T-helper 2 cell treated with Interferon-gamma antibody and Interleukin-4, amounts not matched to agents 5 μg/mL and 100 μg/mL, for 36 hours (primary cell): ENCODE measurements around the gene UMODL1.
A peak's percentile ranks its signal among the peaks of the same experiment; 100 is the strongest.
"Not testable (repeated sequence)": the region's sequence is repeated elsewhere in the genome, so short reads cannot be mapped to it uniquely, and the experiment has no call there.

Experiments
- DNase-seq: peaks from one replicate; pipeline ENCODE4 v3.0.0; 2021; ENCODE audit warnings: low spot score
- H3K27ac Mint-ChIP-seq: one replicate; pipeline ENCODE4 v1.8.0; 2021; ENCODE audit warnings: mild to moderate bottlenecking, mixed read lengths
- H3K27me3 Mint-ChIP-seq: one replicate; pipeline ENCODE4 v1.8.0; 2021; ENCODE audit warnings: low read depth, mixed read lengths
- H3K36me3 Mint-ChIP-seq: one replicate; pipeline ENCODE4 v1.8.0; 2021; ENCODE audit warnings: low read depth, mixed read lengths
- H3K4me1 Mint-ChIP-seq: one replicate; pipeline ENCODE4 v1.8.0; 2021; ENCODE audit warnings: low read depth, mixed read lengths
- H3K4me3 Mint-ChIP-seq: one replicate; pipeline ENCODE4 v1.8.0; 2022; ENCODE audit warnings: mild to moderate bottlenecking, moderate library complexity, mixed read lengths
- H3K9me3 Mint-ChIP-seq: one replicate; pipeline ENCODE4 v1.8.0; 2021; ENCODE audit warnings: mixed read lengths

Gene UMODL1

DNA sequence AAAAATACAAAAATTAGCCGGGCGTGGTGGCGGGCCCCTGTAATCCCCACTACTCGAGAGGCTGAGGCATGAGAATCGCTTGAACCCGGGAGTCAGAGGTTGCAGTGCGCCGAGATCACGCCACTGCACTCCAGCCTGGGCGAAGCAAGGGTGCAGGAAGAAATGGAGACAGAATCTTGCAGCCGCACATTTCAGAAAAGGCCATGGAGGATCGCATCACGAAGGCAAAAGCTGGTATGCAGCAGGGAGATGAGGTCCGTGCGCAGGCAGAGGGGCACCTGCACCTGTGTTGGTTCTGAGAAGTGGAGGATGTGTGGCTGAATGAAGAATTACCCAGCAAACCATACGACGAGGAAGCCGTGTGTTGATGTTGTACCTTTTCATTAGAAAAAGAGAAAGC is 94.8 kb downstream of the UMODL1 start:
- Mint-ChIP-seq H3K4me1 (peaks cover 37% of the 10 kb centered on the region), H3K27me3 (peaks cover 3% of the 10 kb centered on the region), H3K36me3 (no peaks in the 10 kb centered on the region), H3K9me3 (no peaks in the 10 kb centered on the region), H3K27ac (no peak overlapping the region), H3K4me3 (no peak overlapping the region)
- DNase-seq: no peak

DNA sequence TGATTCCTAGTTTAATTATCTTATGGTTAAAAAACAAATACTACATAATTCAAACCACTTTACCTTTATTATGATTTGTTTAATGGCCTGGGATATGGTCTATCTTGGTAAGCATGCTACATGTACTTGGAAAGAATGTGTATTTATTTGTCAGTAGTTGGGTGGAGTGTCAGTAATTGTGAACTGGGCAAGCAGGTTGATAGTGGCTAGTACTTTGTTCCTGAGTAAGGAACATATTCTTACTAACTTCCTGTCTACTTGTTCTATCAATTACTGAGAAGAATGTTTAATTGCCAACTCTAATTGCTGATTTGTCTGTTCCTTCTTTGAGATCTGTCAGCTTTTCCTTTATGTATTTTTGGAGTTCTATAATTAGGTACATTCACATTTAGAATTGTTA is 98.6 kb downstream of the UMODL1 start:
- no peak for DNase-seq
- H3K4me3 Mint-ChIP-seq: no peak overlapping the region
- H3K4me1 Mint-ChIP-seq: peaks cover 11% of the 10 kb centered on the region
- H3K27ac Mint-ChIP-seq: no peak overlapping the region
- H3K36me3 Mint-ChIP-seq: no peaks in the 10 kb centered on the region
- H3K9me3 Mint-ChIP-seq: no peaks in the 10 kb centered on the region
- peaks cover 3% of the 10 kb centered on the region for H3K27me3 Mint-ChIP-seq

DNA sequence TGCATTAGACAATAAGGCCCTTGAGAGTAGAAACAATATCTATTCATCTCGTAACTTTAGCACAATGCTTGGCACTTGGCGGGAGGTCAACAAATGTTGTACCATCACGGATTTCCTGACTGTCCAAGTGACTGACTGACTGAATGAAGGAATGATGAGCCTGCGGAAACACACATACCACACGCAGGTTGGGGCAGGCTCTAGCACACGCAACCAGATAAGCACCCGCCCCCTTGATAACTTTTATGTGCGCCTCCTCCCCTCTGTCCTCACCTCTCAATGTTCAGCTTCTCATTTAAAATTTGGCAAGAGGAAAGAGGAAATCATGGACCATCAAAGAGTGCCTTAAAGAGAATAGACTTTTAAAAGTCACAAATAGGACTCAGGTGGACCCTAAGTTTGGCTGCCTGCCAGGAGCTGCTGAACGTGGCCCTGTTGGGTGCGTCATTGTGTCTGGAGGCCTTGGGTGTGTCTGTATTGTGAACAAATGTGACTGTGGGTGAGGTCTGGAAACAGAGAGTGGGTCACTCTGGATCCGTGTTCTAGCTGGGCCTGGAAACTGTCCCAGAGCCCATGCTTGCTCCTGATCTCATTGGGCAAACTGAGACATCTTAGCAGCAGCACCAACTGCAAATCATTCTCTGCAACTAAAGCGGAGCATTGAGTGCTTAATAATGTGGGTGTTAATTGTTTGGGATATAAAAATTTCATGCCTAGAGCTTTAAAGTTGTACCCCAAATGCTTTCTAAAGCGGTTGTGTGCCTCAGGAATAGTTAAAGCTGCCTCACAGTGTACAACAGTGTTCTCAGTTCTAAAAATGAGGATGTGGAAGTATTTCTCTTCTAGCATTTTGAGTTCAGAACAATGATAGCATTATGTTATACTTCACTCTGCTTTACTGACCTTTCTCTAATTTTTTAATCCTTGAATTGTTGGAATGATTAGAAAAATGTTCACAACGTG is 100.3 kb downstream of the UMODL1 start:
- Mint-ChIP-seq H3K36me3 (no peaks in the 10 kb centered on the region), H3K4me1 (peaks cover 9% of the 10 kb centered on the region), H3K27ac (no peak overlapping the region), H3K4me3 (no peak overlapping the region), H3K27me3 (peaks cover 13% of the 10 kb centered on the region), H3K9me3 (no peaks in the 10 kb centered on the region)
- DNase-seq: no peak

DNA sequence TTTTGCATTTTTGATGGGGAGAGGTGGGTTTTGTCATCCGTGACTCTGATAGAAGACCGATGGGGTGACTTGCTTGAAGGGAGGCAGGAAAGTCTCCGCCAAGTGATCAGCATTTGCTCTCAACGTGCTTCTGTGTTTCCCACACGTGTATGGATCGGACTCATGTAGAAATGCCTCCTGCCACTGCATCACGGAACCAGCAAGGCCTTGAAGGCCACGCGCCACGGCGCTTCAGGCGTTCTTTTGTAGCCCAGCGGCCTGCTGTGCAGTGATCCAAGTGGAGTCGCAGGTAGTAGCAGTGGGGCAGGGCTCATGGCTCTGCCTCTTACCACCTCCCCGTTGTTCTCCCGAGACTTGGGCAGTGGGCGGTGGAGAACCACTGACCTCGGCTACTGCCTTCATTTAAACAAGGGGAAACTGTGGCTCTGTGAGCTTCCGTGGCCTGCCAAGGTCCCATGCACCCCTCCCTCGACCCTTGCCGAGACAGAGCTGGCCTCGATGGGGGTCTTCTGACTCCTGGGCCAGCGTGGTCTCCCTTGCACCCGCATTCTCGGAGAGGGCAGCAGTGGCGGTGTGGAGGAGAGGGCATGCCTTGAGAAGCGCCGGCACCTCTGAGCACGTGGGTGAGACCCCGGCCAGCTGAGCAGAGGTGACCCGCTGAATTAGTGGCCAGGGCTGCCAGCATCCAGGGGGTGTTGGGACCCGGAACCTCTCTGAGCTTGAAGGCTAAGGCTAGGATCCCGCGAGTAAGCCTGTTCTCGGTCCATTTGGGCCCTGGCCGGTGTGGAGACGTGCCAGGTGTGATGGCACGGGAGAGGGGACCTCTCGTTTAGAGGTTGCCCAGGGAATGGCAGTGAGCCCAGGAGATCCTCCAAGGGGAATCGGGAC is 101.7 kb downstream of the UMODL1 start:
- H3K4me3 Mint-ChIP-seq: no peak overlapping the region
- H3K27ac Mint-ChIP-seq: no peak overlapping the region
- H3K4me1 Mint-ChIP-seq: peaks cover 9% of the 10 kb centered on the region
- H3K27me3 Mint-ChIP-seq: peaks cover 23% of the 10 kb centered on the region
- no peaks in the 10 kb centered on the region for H3K9me3 Mint-ChIP-seq
- no peak for DNase-seq
- no peaks in the 10 kb centered on the region for H3K36me3 Mint-ChIP-seq

DNA sequence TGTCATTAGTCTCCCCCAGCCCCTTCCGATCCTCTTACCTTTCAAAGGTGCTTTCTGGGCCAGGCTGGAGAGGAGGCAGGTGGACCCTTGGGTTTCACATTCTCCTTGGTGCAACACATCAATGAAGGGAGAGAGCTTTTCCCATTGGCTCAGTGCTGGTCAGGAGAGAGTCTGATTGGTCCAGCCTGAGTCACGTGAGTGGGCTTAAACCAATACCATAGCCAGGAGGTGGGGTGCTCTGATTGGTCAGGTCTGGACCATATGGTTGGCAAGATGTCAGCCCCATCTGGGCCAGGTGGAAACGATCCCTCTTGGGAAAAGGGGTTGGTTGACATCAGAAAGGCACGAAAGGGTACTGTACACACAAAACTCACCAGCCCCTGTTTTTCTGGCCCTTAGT is 103.1 kb downstream of the UMODL1 start:
- no peak for DNase-seq
- Mint-ChIP-seq H3K4me3 (no peak overlapping the region), H3K36me3 (no peaks in the 10 kb centered on the region), H3K27ac (no peak overlapping the region), H3K4me1 (peaks cover 9% of the 10 kb centered on the region), H3K9me3 (no peaks in the 10 kb centered on the region), H3K27me3 (peaks cover 28% of the 10 kb centered on the region)

DNA sequence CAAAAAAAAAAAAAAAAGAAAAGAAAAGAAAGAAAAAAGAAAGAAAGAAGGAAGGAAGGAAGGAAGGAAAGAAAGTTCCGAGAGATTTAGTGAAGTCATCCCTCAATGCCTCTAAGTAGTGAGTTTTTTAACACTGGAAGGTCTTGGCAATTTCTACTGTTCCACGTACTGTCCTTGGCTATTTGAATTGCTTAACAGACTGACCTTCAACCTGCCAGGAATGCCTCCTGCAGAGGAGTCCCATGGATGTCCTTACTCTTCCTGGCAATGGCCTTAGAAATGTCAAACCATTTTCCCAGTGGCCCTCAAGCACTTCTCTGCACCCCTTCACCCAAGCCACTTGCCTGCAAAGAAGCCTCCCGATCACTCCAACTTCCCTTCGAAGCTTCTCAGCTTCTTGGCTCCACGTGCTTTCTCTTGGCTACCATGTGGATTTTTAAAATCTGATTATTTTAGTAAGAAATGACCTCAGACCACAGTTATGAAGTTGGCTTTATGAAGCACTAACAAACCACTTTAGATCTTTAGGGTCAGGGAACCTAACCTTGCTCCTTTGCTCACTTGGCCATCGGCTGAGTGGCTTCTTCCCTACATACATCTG is 104.1 kb downstream of the UMODL1 start:
- no peak overlapping the region for H3K27ac Mint-ChIP-seq
- no peaks in the 10 kb centered on the region for H3K9me3 Mint-ChIP-seq
- peaks cover 6% of the 10 kb centered on the region for H3K4me1 Mint-ChIP-seq
- no peak for DNase-seq
- H3K27me3 Mint-ChIP-seq: peaks cover 30% of the 10 kb centered on the region
- H3K36me3 Mint-ChIP-seq: no peaks in the 10 kb centered on the region
- no peak overlapping the region for H3K4me3 Mint-ChIP-seq

DNA sequence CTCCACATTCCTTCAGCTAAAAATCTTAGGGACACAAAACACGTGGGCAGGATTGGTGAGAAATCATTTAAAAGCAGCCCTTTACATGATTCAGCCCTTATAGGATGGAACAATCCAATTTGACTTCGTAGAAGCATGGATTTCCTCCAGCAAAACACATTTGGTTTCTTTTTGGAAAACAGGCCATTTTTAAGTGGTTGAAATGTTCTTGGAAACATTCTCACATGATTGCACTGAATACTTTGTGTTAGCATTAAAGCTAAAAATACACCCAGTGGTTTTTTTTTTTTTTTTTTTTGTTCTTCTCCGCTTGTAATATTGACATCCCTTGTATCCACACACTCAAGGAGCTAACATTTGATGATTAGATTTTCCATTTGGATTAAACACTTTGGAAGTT is 105.7 kb downstream of the UMODL1 start:
- H3K27ac Mint-ChIP-seq: no peak overlapping the region
- no peak for DNase-seq
- no peak overlapping the region for H3K4me3 Mint-ChIP-seq
- peaks cover 38% of the 10 kb centered on the region for H3K27me3 Mint-ChIP-seq
- H3K9me3 Mint-ChIP-seq: no peaks in the 10 kb centered on the region
- H3K4me1 Mint-ChIP-seq: peaks cover 1% of the 10 kb centered on the region
- H3K36me3 Mint-ChIP-seq: no peaks in the 10 kb centered on the region

DNA sequence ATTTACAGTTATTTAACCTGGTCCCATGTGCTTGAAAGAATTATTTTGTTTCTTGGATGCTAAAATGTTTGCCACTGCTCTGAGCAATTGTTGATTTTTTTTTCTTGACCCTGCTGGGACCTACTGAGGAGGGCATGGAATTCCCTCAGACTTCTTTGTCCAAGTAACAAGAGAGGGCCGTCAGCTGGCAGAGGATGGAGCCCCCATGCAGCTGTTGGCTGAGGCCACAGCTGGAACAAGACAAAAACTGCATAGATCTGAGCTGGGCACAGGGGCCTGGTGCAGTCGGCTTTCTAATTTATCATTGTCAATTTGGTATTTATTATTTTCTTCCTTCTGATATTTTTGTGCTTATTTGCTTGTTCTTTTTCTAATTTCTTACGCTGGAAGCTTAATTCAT is 108.2 kb downstream of the UMODL1 start:
- peaks cover 1% of the 10 kb centered on the region for H3K4me1 Mint-ChIP-seq
- no peak overlapping the region for H3K27ac Mint-ChIP-seq
- no peak for DNase-seq

DNA sequence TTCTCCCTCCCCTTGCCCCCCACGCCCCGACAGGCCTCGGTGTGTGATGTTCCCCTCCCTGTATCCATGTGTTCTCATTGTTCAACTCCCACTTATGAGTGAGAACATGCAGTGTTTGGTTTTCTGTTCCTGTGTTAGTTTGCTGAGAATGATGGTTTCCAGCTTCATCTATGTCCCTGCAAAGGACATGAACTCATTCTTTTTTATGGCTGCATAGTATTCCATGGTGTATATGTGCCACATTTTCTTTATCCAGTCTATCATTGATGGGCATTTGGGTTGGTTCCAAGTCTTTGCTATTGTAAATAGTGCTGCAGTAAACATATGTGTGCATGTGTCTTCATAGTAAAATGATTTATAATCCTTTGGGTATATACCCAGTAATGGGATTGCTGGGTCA is 108.9 kb downstream of the UMODL1 start:
- H3K36me3 Mint-ChIP-seq, H3K4me1 Mint-ChIP-seq, H3K4me3 Mint-ChIP-seq, H3K9me3 Mint-ChIP-seq, DNase-seq, H3K27ac Mint-ChIP-seq: not testable (repeated sequence)
- peaks cover 38% of the 10 kb centered on the region for H3K27me3 Mint-ChIP-seq

More for the DNA sequence above, 108.2 kb downstream of the UMODL1 start:
- Mint-ChIP-seq H3K9me3 (no peaks in the 10 kb centered on the region), H3K27me3 (peaks cover 38% of the 10 kb centered on the region), H3K4me3 (no peak overlapping the region), H3K36me3 (no peaks in the 10 kb centered on the region)

DNA sequence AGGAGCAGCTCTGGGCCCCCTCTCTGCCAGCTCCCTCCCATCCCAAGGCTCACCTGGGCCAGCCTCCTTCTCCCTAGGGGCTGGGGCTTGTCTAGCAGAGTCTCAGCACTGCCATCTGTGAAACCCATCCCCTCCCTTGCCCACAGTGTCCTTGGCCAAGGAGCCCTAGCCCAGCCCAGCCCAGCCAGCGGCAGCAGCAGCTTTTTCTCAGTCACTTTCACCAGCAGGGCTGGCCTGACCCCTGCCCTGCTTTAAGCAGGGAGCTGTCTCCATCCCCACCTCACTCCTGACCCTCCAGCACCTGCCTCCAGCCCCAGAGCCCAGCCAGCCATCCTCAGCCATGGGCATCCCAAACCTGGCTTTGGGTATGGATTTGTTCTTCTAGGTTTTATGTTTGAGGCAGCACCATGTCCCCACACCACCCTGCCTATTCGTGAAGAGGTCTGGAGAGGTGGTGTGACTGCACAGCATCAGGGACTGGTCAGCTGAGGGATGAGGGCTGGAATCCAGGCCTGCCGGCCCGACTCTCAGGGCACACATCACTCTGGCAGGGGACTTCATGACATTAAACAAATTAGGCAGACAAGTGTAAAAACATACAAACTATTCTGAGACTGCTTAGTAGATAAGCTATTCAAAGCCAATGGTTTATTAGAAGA is 111.7 kb downstream of the UMODL1 start:
- peaks cover 18% of the 10 kb centered on the region for H3K27me3 Mint-ChIP-seq
- peaks cover 8% of the 10 kb centered on the region for H3K36me3 Mint-ChIP-seq
- H3K27ac Mint-ChIP-seq: no peak overlapping the region
- DNase-seq: no peak
- peaks cover 15% of the 10 kb centered on the region for H3K9me3 Mint-ChIP-seq
- no peak overlapping the region for H3K4me3 Mint-ChIP-seq
- peaks cover 23% of the 10 kb centered on the region for H3K4me1 Mint-ChIP-seq

DNA sequence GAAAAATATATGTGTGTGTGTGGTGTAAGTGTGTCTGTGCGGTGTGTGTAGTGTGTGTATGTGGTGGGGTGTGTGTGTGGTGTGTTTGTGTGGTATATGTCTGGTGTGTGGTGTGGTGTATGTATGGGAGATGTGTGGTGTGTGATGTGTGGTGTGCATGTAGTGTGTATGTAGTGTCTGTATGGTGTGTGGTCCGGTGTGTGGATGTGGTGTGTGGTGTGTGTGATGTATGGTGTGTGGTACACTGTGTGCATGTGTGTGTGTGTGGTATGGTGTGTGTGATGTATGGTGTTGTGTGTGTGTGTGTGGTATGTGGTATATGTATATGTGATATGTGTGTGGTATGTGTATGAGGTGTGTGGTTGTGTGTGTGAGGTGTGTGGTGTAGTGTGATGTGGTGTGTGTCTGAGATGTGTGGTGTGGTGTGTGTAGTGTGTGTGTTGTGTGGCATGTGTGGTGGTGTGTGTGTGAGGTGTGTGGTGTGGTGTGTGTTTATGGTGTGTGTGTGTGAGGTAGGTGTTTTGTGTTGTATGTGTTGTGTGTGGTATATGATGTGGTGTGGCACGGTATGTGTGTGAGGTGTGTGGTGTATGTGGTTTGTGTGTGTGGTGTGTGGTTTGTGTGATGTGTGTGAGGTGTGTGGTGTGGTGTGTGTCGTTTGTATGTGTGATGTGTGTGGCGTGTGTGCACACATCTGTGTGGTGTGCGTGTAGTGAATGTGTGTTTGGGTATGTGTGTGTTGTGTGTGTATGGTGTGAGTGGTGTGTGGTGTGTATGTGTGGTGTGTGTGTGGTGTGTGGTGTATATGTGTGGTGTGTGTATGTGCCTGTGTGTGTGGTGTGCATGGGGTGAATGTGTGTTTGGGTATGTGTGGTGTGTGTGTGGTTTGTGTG is 112.5 kb downstream of the UMODL1 start:
- H3K27ac Mint-ChIP-seq: no peak overlapping the region
- H3K9me3 Mint-ChIP-seq: peaks cover 15% of the 10 kb centered on the region
- DNase-seq: no peak
- H3K4me3 Mint-ChIP-seq: no peak overlapping the region
- peaks cover 11% of the 10 kb centered on the region for H3K36me3 Mint-ChIP-seq
- H3K4me1 Mint-ChIP-seq: peaks cover 31% of the 10 kb centered on the region
- peaks cover 14% of the 10 kb centered on the region for H3K27me3 Mint-ChIP-seq

DNA sequence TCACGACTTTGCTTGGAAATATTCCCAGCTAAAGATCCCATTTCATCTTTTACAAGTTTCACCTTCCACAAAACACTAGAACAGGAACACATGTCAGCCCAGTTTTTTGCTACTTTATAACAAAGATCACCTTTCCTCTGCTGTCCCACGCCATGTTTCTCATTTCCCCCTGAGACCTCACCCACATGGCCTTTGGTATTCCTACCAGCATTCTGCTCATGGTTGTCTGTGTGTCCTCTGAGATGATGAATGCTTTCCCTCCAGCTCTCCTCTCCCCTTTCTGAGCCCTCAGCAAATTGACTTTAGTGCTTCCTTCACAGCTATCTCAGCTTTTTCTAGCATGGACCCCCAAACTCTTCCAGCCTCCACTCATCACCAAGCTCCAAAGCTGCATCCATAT is 115.5 kb downstream of the UMODL1 start:
- Mint-ChIP-seq H3K36me3 (peaks cover 11% of the 10 kb centered on the region), H3K27me3 (no peaks in the 10 kb centered on the region), H3K9me3 (peaks cover 15% of the 10 kb centered on the region), H3K27ac (peak overlapping the region; percentile 92), H3K4me1 (peaks cover 51% of the 10 kb centered on the region), H3K4me3 (peak overlapping the region; percentile 5)
- no peak for DNase-seq
